Measurements from ENCODE around the gene TTC7B.

GRCh38 chr14:90755661-90756304 lies 60.4 kb downstream of the TTC7B start:
- TF ChIP-seq CTCF (IDR thresholded peaks at IDR 0.05): no peak
- no peak for TF ChIP-seq EZH2 (IDR thresholded peaks at IDR 0.05; ENCODE audit: borderline replicate concordance, insufficient read depth, low read depth, low read length, poor library complexity, severe bottlenecking)
